Measurements from ENCODE around the gene SUPT4H1.
"Not testable (repeated sequence)": the region's sequence is repeated elsewhere in the genome, so short reads cannot be mapped to it uniquely, and the experiment has no call there.

SUPT4H1 gene

DNA sequence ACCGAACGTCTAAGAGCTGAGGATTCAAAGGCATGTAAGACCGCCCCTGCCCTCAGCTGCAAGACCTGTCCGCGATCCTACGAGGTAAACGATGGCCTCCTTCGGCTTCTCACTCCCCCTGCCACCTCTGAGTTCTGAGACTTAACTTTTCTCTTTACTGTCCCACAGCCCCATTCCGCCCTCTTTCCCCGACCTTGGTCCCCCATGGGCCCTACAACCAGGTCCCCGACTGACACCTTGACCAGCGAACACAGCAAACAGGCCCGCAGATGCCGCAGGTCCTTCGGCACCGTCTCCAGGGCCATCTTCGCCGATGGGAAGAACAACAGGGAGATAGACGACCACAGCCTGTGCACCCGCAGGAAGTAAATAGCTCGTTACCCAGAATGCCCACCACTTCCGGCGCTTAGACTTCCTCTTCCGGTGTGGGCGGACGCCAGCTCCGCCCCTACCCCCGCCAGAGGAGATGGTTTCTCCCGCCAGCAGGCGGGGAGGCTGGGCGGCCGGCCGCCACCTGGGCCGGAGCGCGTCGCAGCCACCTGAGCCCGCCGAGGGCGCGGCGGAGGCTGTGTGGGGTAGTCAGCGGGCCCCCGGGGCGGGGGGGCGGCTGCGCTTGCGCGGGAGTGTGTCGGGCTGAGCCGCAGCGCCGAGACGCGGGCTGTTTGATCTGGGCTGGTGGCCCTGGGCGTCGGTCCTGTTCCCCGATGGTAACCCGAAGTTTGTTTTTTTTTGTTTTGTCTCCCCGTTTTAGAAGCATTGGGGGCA lies at the start of gene SUPT4H1:
Gene SUPT4H1, minus strand, starts transcription at position 371 of the 765 bp plus-strand sequence. Its CDS starts 66 bp downstream, at position 305.
- DNase-seq = peak; percentile 88

DNA sequence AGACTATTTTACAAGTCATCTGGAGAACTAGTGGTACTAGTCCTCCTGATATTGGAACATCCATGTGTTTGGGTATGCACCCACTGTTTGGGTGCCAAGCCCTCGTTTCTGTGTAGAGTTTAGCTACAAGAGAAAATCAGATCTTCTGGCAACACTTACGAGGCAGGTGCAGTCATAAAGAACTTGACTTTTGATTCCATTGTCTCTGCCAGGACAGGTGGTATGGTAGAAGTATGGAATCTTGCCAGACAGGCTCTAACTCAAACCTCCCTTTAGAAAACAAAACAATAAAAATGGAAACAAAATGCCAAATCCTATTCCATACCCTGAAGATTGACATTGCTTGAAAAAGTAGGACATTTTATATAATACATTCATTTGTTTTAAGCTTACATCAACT lies 49.3 kb upstream of the SUPT4H1 start:
- DNase-seq = no peak

DNA sequence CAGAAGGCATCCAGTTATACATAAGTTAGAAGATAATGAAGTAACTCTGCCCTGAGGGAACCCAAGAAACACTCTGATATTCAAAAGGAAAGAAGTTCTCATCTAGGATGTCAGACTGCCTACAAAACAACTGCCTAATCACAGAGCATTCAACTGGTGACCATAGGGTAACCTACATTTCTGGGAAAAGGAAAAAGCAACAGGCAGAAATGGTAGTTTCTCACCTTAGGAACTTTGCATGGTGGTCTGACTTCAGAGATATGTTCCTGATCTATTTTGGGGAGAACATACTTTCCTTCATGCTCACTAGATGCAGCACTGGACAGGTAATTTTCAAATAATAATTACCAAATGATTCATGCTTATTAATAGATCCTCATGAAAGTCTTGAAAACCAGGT lies 48.8 kb upstream of the SUPT4H1 start:
- DNase-seq = no peak

DNA sequence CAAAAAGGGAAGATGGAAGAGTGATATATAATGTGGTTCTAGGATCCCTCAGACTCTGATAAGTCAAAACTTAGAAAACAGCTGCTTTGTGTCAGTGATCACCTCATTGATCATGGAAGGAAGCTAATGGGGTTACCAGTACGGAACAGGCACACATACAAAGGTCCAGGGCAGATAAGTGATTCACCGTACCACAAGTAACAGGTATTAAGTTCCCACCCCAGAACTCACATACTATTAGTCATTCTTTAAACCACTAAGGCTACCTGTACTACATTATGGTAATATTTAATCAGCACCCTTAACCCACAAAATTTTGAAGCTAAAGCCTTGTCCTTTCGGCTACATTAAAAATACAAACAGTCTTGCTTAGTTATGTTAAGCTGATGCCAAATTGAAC lies 48.0 kb upstream of the SUPT4H1 start:
- no peak for DNase-seq

DNA sequence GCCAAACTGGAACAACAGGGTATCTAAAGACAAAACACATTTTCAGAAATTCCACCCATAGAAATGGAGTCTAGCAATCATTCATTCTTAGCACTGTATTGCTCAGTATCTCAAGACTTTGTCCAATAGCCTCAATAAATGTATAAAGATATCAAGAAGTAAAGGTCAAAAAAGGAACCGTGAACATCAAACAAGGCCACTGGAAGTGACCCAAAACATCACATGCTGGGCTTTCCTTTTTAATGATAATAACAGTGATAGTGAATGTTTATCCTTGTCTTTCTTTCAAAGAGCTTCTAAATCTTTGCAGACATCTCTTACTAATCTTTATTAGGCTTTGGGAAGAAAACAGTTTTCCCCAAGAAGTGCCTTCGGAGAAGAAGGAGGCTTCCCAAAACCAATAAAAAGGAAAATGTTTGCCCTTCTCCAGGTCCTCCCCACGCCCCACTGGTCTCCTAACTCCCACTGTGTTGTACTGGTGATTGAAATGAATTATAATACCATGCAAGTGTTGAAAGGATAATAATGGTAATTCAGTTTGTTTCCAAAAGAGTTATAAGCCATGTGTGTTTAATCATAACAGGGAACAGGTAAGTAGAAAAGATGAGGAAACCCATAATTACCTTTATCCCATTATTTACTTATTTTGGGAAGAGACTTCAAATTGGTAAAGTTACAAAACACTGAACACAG lies 46.7 kb upstream of the SUPT4H1 start:
- DNase-seq = no peak

DNA sequence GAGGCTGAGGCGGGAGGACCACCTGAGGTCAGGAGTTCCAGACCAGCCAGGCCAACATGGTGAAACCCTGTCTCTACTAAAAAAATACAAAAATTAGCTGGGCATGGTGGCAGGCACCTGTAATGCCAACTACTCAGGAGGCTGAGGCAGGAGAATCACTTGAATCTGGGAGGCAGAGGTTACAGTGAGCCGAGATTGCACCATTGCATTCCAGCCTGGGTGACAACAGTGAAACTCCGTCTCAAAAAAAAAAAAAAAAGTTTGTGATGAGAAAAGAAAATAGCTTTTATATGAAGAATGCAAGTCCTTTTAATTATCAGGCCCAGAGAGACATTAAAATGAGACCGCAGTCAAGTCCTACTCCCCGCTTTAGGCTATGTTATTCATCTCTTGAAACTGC lies 45.4 kb upstream of the SUPT4H1 start:
- DNase-seq = not testable (repeated sequence)

DNA sequence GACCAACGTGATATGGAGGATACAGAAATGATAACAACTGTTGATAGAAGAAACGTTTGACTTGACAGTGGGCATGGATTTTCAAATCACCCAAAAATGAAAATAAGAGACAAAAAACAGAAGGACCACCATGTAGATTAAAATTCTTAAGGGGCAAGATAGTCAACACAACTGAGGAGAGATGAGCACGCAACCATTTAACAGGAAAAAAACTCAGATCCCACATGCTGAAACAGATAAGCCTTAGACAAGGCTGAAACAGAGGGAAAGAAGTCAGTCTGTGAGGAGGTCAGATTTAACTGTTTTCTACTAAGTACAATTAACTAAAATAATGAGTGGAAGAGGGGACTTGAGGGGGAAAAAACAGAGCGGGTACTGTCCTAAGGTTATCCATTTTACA lies 44.2 kb upstream of the SUPT4H1 start:
- DNase-seq = no peak

DNA sequence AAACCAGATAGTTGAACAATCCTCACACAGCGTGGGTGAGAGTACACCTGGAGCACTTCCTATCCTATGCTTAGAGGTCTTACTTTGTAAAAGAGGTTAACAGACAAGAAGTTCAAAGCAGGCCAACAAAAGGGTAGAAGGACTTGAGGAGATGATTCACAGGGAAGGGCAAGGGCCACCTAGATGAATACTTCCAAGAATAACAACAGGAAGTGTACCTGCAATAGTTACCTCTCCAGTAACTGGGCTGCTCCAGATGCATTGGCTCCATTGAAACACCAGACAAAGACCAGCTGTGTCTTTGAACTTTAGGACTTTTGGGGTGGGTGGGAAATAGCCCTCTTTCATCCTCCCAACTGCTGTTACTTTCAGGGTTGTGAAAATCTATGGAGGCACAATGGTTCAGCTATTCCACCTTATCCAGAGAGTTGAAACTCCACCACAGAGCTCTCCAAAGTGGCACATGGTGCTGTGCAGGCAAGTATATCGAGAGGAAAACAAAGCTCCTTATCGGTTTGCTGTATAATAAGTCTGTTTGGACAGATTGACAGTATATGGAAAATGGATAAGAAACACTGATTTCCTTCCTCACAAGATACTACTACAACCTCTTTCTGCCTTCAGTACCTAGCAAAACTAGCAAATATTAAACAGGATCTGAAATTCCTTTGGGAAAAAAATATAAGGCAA lies 42.7 kb upstream of the SUPT4H1 start:
- no peak for DNase-seq

DNA sequence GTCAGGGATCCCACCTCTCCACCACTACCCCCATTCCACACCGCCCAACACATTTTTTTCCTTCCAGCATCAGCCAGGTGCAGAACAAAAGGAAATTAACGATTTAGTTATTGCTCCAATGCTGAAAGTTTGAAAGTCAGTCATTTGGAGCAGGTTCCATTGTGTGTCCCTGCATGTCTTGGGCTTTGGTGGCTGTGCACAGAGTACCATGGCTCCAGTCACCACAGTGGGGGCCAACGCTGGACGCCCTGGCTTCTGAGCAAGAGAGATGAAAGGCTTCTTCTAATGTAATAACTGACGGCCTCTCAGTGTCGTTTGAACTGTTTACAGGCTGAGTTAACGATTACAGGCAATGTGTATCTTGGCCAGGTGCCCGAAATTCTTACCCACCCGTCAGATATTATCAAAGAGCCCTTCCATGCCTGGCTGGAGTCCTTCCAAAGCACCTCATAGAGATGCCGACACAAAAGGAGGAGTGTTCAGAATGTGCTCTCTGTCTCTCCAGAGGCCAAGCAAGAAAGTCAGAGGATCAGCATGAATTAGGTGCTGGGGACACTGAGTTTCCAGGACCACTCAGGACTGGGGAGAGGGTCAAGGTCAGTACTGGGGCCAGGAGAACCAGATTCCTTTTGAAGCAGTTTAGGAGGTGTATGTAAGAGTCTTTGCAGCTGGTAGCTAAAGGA lies 39.4 kb upstream of the SUPT4H1 start:
- DNase-seq = peak; percentile 24

DNA sequence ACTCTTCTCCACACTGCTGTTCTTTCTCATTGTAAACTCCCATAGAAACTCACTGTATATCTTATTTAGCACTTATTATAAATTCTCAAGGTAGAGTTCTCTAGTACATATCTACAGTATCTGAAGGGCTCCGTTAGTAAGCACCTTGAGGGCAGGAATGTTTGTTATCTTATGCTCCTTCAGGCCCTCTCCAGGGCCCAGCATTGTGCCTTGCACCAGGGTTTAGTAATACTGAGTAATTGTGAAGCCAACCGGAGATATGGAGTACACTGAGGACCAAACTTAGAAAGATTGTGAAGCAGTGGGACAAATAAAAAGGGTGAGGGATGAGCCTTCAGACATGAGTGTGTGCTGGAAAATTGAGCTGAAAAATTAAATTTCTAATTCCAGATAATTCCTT lies 38.9 kb upstream of the SUPT4H1 start:
- no peak for DNase-seq

DNA sequence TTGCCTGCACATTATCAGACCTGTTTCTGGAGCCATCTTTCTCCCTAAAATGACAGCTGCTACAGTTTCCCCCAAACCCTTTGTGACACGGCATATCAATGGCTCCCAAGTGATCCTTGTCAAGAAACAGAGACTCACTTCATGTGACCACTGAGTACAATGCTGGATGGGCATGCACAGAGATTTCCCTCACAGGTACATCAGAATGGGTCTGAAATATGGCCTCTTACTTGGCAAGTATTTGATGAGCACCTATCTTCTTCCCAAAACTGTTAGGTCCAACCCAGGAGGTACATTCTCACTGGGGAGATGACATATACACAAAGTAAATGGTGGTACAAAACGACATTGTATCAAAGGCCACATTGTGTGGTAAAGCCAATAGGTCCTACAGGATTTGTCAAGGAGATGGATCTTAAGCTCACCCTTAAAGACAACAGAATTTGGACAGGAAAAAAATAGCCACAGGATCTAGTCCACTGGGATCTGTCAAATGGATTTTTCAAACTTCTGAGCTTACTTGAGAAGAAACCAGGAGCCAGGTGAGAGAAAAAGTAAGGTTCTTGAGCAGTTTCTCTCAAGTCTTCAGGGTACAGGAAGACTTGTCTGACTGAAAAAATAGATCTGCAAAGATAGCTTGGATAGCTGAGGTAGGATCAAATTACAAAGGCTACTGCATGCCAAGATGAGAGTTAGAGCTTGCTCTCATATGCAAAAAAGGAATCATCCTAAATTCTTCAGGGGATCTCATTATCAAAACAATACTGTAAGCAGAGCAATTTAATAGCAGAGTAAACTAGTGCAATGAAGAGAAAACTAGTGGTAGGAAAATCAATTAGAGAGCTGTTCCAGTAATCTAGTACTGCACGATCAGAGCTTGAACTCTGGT lies 36.5 kb upstream of the SUPT4H1 start:
- DNase-seq = no peak

DNA sequence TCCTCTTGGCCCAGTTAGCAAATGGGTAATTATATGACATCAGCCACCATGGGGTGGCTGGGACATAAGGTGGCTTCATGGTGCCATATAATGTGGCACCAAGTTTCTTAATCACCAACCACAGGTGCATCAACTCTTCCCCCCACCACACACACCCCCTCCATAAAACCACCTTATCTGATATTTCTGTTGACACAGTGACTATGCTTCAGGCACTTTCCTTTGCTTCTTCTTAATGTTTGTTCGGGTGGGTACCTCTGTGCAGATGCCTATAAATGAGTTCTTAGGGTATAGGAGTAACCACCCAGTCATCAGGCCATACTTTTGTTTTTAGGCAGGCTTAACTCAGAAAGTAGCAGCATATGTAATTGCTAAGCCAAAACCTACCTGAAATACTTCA lies 35.8 kb upstream of the SUPT4H1 start:
- DNase-seq = no peak

DNA sequence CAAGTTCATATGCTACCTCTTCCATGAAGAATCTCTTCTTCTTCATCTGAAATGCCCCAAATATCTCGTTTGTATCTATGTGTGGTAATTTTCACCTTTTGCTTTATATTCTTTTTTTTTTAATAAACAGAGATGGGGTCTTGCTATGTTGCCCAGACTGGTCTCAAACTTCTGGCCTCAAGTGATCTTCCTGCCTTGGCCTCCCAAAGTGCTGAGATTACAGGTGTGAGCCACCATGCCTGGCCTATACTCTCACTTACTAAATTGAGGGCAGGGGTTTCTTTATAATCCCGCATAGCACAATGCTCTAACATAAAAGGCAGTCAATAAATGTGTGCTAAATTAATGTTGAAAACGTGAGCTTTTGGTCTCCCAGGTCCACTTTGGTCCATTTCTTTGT lies 34.7 kb upstream of the SUPT4H1 start:
- no peak for DNase-seq

DNA sequence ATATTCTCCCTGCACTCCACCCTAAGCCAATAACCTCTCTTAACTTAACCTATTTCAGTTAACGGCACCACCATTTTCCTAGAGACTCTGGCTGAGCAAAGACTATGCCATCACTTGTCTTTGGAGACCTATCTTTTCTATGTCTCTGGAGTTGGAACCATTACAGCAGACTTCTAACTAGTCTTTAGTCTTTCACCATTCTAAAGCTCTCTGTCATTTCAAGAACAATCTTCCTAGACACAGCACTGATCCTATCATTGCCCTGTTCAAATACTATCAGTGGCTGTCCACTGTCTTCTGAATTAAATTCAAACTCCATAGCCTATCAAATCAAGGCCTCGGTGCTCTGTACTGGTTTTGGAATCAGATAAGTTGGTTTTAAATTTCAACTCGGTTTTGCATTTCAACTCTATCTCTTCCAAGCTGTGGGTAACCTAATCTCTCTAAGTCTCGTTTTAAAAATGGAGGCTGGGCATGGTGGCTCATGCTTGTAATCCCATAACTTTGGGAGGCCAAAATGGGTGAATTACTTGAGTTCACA lies 33.4 kb upstream of the SUPT4H1 start:
- no peak for DNase-seq

DNA sequence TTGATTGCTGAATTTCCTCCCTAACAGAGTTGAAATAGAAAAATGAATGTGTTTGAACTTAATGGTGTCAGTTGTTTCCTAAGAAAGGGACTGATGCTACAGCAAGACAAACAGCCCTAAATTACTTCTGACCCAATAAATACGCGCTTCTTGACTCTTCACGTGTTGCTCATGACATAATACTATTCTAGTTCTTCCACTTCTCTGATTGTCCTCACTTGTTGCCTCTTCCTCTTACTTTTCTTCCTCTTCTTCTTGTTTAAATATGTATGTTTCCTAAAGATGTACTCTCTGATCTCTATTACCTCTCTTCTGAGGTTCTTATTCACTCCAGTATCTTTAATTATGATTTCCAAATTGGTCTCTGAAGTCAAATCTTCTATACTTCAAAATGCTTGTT lies 32.9 kb upstream of the SUPT4H1 start:
- DNase-seq = no peak

DNA sequence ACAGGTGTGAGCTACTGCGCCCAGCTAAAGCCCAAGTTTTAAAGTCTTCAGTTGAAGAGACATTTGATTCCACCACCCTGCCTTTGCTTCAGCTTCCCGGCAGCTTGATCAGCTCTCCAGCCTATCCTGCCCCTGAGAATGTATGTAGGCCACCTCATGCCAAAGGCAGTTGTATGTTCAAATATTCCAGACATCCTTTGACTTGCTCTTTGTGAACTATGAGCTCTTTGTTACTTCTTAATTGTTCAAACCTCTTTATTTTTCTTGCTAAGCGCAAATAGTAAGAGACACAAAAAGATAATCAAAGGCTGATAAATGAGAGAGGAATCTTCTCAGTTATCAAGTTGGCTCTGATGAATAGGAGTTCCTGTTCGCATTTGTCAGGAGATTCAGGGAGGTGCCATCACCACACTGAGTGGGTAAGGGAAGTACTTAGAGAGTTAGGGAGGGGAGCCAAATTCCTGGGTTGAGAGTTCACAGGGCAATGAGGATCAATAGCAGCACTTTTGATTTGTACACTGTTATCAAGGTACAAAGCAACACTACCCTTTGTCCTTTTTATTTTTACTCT lies 32.0 kb upstream of the SUPT4H1 start:
- no peak for DNase-seq

DNA sequence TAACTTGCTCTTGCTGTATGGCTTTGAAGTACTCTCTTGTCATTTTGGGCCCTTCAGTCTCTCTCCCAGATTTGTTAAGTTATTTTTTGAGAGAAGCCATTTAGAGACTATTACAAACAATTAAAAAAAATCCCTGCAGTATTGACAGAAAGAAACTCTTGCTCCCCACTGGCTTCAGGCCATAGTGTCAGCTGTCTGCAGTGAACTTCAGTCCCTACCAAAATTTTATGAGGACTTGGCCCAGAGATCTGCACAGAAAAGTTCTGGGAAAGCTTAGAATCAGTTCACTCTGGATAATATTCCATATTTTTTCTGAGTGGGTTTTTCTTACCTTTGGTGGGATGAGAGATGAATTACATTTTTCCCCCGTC lies 30.9 kb upstream of the SUPT4H1 start:
- no peak for DNase-seq

DNA sequence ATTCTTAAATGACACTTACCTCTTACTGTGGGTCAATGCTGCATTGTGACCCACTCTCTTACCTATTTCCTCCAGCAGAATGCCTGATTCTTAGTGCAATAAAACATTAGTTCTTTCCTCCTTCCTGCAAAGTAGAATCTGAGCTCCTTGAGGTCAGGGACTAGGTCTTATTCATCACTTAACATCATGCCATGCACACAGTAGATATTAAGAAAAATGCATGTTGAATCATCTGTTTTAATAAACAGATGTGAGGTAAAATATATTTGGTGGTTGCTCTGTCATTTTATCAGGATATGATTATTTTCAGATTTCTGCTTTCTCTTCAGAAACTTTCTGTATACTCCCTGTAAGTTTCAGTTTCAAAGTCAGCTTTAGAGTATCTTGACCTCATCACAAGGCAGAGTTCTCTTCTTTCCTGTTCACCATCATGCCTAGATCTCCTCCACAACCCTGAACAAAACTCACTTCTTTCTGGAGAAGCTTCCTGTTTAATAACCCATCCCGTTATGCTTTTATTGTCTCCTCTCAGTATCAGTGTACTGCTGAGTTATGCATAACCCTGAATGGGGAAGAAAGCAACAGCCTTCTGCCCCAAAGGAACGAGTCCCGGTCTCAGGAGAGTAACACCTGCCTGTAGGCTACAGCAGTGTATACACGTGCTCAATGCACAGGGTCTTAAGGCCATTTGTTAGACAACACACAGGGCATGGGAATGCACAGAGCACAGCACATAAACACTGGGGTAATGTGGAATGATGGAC lies 30.3 kb upstream of the SUPT4H1 start:
- no peak for DNase-seq

DNA sequence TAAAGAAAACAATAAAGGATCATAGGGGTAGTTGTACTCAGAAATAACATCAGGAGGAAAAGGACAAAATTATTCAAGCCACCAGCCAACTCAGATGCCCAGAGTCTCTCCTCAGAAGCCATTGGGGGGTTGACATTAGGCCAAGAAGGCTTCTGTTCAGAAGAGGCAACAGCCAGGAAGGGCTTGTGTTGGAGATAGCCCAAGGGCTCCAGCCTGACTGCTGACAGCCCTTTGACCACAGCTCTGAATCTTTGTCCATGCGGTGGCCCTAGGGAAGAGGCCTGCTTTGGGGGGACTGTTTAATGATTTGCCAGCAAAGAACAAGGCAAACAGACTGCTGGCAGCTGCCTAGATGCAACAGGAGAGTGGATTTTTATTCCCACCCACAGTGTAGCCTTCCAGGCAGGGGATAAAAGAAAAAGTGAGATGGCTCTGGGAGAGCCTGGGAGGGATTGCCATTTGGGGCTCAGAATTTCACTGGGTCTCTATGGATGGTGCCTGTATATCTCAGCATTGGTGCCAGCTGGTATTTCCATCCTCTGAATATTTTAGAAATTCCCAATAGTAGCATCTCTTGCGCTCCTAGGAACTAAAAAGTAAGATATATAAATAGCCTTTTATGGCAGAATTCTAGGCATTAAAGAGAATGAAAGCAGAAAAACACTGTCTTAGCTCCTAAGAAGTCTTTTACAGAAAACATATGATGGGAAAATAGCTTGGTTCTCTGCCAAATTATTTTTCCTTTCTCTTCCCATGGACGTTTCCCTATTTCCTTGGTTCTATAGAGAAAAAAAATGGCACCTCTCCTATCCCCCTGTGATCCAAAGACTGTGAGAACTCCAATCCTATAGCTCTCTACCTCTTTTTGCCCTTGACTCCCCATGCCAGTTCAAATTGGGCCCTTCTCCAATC lies 29.4 kb upstream of the SUPT4H1 start:
- no peak for DNase-seq
